SU-DHL-6 (cell line): ENCODE data around the gene SRRT.
"Not testable (repeated sequence)": the region's sequence is repeated elsewhere in the genome, so short reads cannot be mapped to it uniquely, and the experiment has no call there.

Experiments
- H2AFZ ChIP-seq: fragments of 200-600 bp; sonication (generic); 2 replicates; pipeline ENCODE4 v1.6.1; 2014; ENCODE audit warnings: low read depth, mild to moderate bottlenecking, moderate library complexity, mixed read lengths, antibody characterized with exemption, low read length; ENCODE audit not compliant: severe bottlenecking
- H3F3A ChIP-seq: fragments of 200-600 bp; shearing (Covaris generic); 2 replicates; pipeline ENCODE4 v1.6.0; 2016; ENCODE audit warnings: antibody characterized with exemption, mild to moderate bottlenecking; ENCODE audit not compliant: insufficient read depth
- H3K27ac ChIP-seq: fragments of 200-600 bp; sonication (generic); 2 replicates; pipeline ENCODE4 v1.5.1; 2016; ENCODE audit warnings: low read depth, mild to moderate bottlenecking, low read length, moderate library complexity, mixed read lengths
- H3K27me3 ChIP-seq: fragments of 200-600 bp; sonication (generic), shearing (Covaris generic); 2 replicates; pipeline ENCODE4 v1.6.0; 2014; ENCODE audit warnings: mild to moderate bottlenecking, low read length
- H3K36me3 ChIP-seq: fragments of 200-600 bp; sonication (generic); 2 replicates; pipeline ENCODE4 v1.6.1; 2014; ENCODE audit warnings: mild to moderate bottlenecking, low read length, mixed read lengths
- H3K4me2 ChIP-seq: fragments of 300-600, 200-600 bp; shearing (Covaris generic), sonication (generic); 2 replicates; pipeline ENCODE4 v1.6.0; 2014; ENCODE audit warnings: low read length, low read depth, mild to moderate bottlenecking; ENCODE audit not compliant: poor library complexity, severe bottlenecking
- H3K4me3 ChIP-seq: fragments of 200-600 bp; sonication (generic); 2 replicates; pipeline ENCODE4 v1.5.1; 2014; ENCODE audit warnings: antibody characterized with exemption, low read length, mild to moderate bottlenecking, mixed read lengths; ENCODE audit not compliant: insufficient read depth, poor library complexity, severe bottlenecking
- H3K79me2 ChIP-seq: fragments of 200-600 bp; sonication (generic); 2 replicates; pipeline ENCODE4 v1.6.1; 2014; ENCODE audit warnings: mild to moderate bottlenecking, low read length, moderate library complexity; ENCODE audit not compliant: insufficient read depth
- H3K9ac ChIP-seq: fragments of 200-600 bp; sonication (generic); 2 replicates; pipeline ENCODE4 v1.7.0; 2014; ENCODE audit warnings: mild to moderate bottlenecking, low read length
- H3K9me2 ChIP-seq: fragments of 200-600 bp; sonication (generic); replicated peaks from 2 replicates; pipeline ENCODE4 v1.6.1; 2014; ENCODE audit warnings: low read length; ENCODE audit not compliant: insufficient read depth
- H3K9me3 ChIP-seq: fragments of 200-600 bp; sonication (generic); 2 replicates; pipeline ENCODE4 v1.6.1; 2014; ENCODE audit warnings: low read length, mixed read lengths; ENCODE audit not compliant: insufficient read depth
- H4K20me1 ChIP-seq: fragments of 200-600 bp; sonication (generic); 2 replicates; pipeline ENCODE4 v1.6.1; 2014; ENCODE audit warnings: low read depth, mild to moderate bottlenecking, antibody characterized with exemption, low read length, moderate library complexity, mixed read lengths
- CTCF ChIP-seq: fragments of 200-600 bp; sonication (generic); IDR thresholded peaks from one replicate; pipeline ENCODE4 v1.5.1; 2017; ENCODE audit warnings: antibody characterized with exemption, mild to moderate bottlenecking, low read length, moderate library complexity; ENCODE audit not compliant: insufficient read depth, poor library complexity, severe bottlenecking
- EZH2phosphoT487 ChIP-seq: fragments of 200-600 bp; sonication (generic), shearing (Covaris generic); conservative IDR thresholded peaks from 2 replicates; pipeline ENCODE4 v1.6.1; 2018; ENCODE audit warnings: mild to moderate bottlenecking, antibody characterized with exemption, low read length, moderate library complexity, mixed read lengths

SRRT gene

GRCh38 chr7:100921039-100921438, 46.1 kb downstream of the SRRT start:
- no peak overlapping the region for H3K9ac ChIP-seq
- no peak overlapping the region for H3K4me2 ChIP-seq
- H3K27me3 ChIP-seq = no peaks in the 10 kb centered on the region
- no peaks in the 10 kb centered on the region for H3K9me2 ChIP-seq
- H4K20me1 ChIP-seq = no peaks in the 10 kb centered on the region
- no peaks in the 10 kb centered on the region for H3K9me3 ChIP-seq
- no peaks in the 10 kb centered on the region for H3F3A ChIP-seq
- no peak overlapping the region for H3K27ac ChIP-seq
- no peak overlapping the region for H3K4me3 ChIP-seq
- H3K36me3 ChIP-seq = no peaks in the 10 kb centered on the region
- no peaks in the 10 kb centered on the region for H3K79me2 ChIP-seq
- no peak overlapping the region for H2AFZ ChIP-seq
- TF ChIP-seq CTCF (no peak), EZH2phosphoT487 (no peak)

GRCh38 chr7:100923616-100924015, 48.7 kb downstream of the SRRT start:
- not testable (repeated sequence) for H3F3A ChIP-seq, H3K9ac ChIP-seq

GRCh38 chr7:100929808-100930174, 54.9 kb downstream of the SRRT start:
- Histone ChIP-seq H3K27me3 (no peaks in the 10 kb centered on the region; the same call in 1 of the 2 replicates), H2AFZ (no peak overlapping the region), H3F3A (no peaks in the 10 kb centered on the region), H3K79me2 (no peaks in the 10 kb centered on the region), H3K4me2 (no peak overlapping the region), H4K20me1 (no peaks in the 10 kb centered on the region), H3K9me3 (peaks cover 6% of the 10 kb centered on the region; the same call in 1 of the 2 replicates), H3K36me3 (no peaks in the 10 kb centered on the region), H3K9me2 (no peaks in the 10 kb centered on the region), H3K27ac (no peak overlapping the region), H3K9ac (no peak overlapping the region), H3K4me3 (no peak overlapping the region)
- TF ChIP-seq CTCF (no peak), EZH2phosphoT487 (no peak)

More at GRCh38 chr7:100923616-100924015, 48.7 kb downstream of the SRRT start:
- H3K27ac ChIP-seq, H3K27me3 ChIP-seq, H3K4me3 ChIP-seq, H2AFZ ChIP-seq, H3K36me3 ChIP-seq, H3K4me2 ChIP-seq, H3K9me2 ChIP-seq, H3K9me3 ChIP-seq, H3K79me2 ChIP-seq, H4K20me1 ChIP-seq: not testable (repeated sequence)

- Histone ChIP-seq H3K9ac (no peak overlapping the region), H3K27me3 (no peaks in the 10 kb centered on the region; the same call in 1 of the 2 replicates), H3K9me3 (peaks cover 6% of the 10 kb centered on the region; the same call in 1 of the 2 replicates), H3K9me2 (no peaks in the 10 kb centered on the region), H3K36me3 (no peaks in the 10 kb centered on the region), H3K79me2 (no peaks in the 10 kb centered on the region), H3K27ac (no peak overlapping the region), H4K20me1 (no peaks in the 10 kb centered on the region), H3K4me2 (no peak overlapping the region), H2AFZ (no peak overlapping the region), H3K4me3 (no peak overlapping the region), H3F3A (no peaks in the 10 kb centered on the region)
- TF ChIP-seq EZH2phosphoT487 (no peak), CTCF (no peak)
Observed at GRCh38 chr7:100933734-100934133, 58.8 kb downstream of the SRRT start.

GRCh38 chr7:100935381-100935780, 60.5 kb downstream of the SRRT start:
- not testable (repeated sequence) for H3K27ac ChIP-seq, H3K9me3 ChIP-seq, H4K20me1 ChIP-seq, H2AFZ ChIP-seq, H3K9me2 ChIP-seq, H3F3A ChIP-seq, H3K79me2 ChIP-seq, H3K4me2 ChIP-seq, H3K9ac ChIP-seq, H3K4me3 ChIP-seq, H3K36me3 ChIP-seq, H3K27me3 ChIP-seq

- not testable (repeated sequence) for H3K9ac ChIP-seq, H3K36me3 ChIP-seq, H3K9me2 ChIP-seq, H3K9me3 ChIP-seq, H3K27me3 ChIP-seq, H3K79me2 ChIP-seq, H4K20me1 ChIP-seq, H3K4me2 ChIP-seq, H3K4me3 ChIP-seq, H2AFZ ChIP-seq, H3K27ac ChIP-seq, H3F3A ChIP-seq
Observed at GRCh38 chr7:100936167-100936566, 61.3 kb downstream of the SRRT start.
